ENCODE results near the gene NIN. TPM values are rescaled to one million over a fixed set of nuclear protein-coding genes. Genes with fewer than 3 reads are reported as not detected.

NIN gene
- total and polyA plus RNA-seq, 7 donors, result 7.3 to 47.7 (median 24.3) TPM

DNA sequence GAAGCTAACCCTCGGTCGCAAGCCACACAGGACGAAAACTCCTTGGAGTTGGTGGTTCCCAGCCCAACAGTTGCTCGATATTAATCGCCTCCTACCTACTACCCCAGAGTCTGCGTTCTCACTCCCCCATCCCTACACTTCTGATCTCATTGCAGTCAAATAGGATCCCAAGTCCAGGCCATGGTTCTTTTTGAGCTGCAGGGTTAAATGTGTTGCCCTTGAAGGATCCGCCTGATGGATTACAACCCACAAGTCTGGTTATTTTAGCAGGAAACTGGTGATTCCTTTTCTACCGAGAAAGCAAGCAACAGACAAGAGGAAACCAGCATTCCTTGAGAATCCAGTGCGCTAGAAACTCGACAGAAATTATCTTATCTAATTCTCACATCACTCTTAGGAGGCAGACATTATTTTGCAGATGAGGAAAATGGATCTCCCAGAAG, 785 bp upstream of the NIN start:
- H3K4me3 ChIP-seq, result peak overlapping the region; percentile 94
- H3K9me3 ChIP-seq, result no peaks in the 10 kb centered on the region
- TF ChIP-seq, protein P1, sequence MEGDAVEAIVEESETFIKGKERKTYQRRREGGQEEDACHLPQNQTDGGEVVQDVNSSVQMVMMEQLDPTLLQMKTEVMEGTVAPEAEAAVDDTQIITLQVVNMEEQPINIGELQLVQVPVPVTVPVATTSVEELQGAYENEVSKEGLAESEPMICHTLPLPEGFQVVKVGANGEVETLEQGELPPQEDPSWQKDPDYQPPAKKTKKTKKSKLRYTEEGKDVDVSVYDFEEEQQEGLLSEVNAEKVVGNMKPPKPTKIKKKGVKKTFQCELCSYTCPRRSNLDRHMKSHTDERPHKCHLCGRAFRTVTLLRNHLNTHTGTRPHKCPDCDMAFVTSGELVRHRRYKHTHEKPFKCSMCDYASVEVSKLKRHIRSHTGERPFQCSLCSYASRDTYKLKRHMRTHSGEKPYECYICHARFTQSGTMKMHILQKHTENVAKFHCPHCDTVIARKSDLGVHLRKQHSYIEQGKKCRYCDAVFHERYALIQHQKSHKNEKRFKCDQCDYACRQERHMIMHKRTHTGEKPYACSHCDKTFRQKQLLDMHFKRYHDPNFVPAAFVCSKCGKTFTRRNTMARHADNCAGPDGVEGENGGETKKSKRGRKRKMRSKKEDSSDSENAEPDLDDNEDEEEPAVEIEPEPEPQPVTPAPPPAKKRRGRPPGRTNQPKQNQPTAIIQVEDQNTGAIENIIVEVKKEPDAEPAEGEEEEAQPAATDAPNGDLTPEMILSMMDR (IDR thresholded peaks at IDR 0.05), result no peak
- 10 to 14% (median 11%) methylated on average over 9 to 10 of the region's 10 CpGs for WGBS, 3 donors
- ATAC-seq, result peak in 1 of 4 donors; percentile 3
- no peaks in the 10 kb centered on the region for H3K36me3 ChIP-seq (ENCODE audit: insufficient read depth in 1 of 2, low read depth in 1 of 2)
- peaks cover 27% of the 10 kb centered on the region for H3K4me1 ChIP-seq
- intact Hi-C loops (cut with DNase I), result loop anchor here in 1 of 2 donors (2.0 kb wide), 1 partner anchor 29 kb away; no protein-coding TSS in a partner anchor
- peak overlapping the region; percentile 95 for H3K27ac ChIP-seq
- H3K27me3 ChIP-seq (ENCODE audit: insufficient read depth in 3 of 3, low read length in 2 of 3), result no peaks in the 10 kb centered on the region
- DNase-seq, result no peak

DNA sequence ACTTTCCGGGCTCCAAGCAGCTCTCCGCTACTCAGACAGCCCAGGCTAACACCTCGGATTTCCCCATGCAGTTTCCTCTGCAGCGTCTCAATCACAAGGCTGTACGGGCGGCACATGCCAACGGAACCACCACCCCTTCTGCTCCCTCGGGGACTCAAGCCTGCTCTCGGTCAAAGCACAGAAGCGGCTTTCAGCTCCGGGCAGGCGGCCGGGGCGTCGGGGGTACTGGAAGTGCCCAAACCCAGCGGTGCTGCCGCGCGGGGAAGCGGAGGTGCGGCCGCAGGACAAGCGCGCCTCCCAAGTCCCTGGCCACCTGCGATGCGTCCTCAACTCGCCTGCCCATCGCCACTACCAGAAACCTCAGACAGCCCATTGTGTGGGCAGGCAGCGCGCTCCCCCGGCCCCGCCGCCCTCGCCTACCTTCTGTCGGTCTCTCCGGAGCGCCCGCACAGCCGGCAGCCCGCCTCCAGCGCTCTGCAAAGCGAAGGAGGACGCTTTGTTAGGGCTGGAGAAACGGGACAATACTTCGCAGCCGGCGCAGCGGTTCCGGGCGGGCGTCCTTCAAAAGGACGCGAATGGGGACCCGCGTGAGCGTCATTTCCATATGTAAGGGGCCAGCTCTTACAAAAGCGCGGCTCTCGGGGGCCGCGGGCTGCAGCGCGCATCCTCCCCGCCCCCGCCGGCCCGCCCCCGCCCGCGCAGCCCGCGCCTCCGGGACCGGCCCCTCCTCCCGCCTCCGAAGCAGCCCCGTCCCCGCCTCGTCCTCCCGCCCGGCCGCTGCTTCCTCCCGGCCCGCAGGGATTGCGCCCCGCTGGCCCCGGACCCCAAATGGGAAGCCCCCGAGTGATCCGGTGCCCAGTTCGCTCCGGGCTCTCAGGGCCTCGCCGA, 674 bp downstream of the NIN start:
- 1% methylated on average over 67 to 93 of the region's 93 CpGs for WGBS, 3 donors
- DNase-seq, result peak; percentile 64 to 73
- no peaks in the 10 kb centered on the region for H3K36me3 ChIP-seq (ENCODE audit: insufficient read depth in 1 of 2, low read depth in 1 of 2)
- intact Hi-C loops (cut with DNase I), result loop anchor here in 1 of 2 donors (2.0 kb wide), 1 partner anchor 31 kb away; no protein-coding TSS in a partner anchor
- peak; percentile 55 to 72 (median 64) for ATAC-seq
- peak overlapping the region; percentile 94 for H3K4me3 ChIP-seq
- TF ChIP-seq, protein P1 (IDR thresholded peaks at IDR 0.05), result no peak
- H3K27ac ChIP-seq, result peak overlapping the region; percentile 95
- H3K4me1 ChIP-seq, result peaks cover 36% of the 10 kb centered on the region
- H3K9me3 ChIP-seq, result no peaks in the 10 kb centered on the region
- no peaks in the 10 kb centered on the region for H3K27me3 ChIP-seq (ENCODE audit: insufficient read depth in 3 of 3, low read length in 2 of 3)

DNA sequence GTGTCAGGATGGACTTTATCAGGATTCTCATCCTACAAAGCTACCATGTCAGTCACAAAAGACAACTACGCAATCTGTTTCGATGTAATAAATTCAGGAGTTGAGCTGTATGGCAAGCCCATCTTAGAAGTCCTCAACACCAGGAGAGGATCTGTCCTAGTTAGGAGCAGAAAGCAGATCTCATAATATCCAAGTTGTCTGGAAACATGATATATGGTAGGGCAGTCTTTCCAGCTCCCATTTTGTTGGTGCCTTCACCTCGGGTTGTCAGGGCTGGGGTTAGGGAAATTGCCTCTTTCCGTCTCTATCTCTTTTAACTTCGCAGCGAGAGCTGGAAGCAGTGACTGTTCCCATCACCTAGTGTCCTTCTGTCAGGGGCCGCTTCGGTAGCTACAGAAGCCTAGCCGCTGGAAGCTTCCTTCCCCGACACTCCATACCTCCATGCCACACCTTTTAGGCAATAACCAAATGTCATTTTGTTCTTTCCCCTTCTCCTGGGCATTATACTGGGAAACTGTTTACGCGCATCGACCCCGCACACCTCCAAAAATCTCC, 1.4 kb downstream of the NIN start:
- intact Hi-C loops (cut with DNase I), result loop anchor here in 1 of 2 donors (2.0 kb wide), 1 partner anchor 31 kb away; no protein-coding TSS in a partner anchor
- Histone ChIP-seq H3K27ac (peak overlapping the region; percentile 95), H3K4me1 (peaks cover 36% of the 10 kb centered on the region), H3K36me3 (ENCODE audit: insufficient read depth in 1 of 2, low read depth in 1 of 2) (no peaks in the 10 kb centered on the region), H3K9me3 (no peaks in the 10 kb centered on the region), H3K4me3 (peak overlapping the region; percentile 94), H3K27me3 (ENCODE audit: insufficient read depth in 3 of 3, low read length in 2 of 3) (no peaks in the 10 kb centered on the region)
- ATAC-seq (peak in 3 of 4 donors; percentile 4 to 26 (median 5)), DNase-seq (no peak)
- WGBS, 3 donors, result 11 to 25% (median 13%) methylated on average over 14 of the region's 14 CpGs
- TF ChIP-seq, protein P1 (IDR thresholded peaks at IDR 0.05), result no peak

DNA sequence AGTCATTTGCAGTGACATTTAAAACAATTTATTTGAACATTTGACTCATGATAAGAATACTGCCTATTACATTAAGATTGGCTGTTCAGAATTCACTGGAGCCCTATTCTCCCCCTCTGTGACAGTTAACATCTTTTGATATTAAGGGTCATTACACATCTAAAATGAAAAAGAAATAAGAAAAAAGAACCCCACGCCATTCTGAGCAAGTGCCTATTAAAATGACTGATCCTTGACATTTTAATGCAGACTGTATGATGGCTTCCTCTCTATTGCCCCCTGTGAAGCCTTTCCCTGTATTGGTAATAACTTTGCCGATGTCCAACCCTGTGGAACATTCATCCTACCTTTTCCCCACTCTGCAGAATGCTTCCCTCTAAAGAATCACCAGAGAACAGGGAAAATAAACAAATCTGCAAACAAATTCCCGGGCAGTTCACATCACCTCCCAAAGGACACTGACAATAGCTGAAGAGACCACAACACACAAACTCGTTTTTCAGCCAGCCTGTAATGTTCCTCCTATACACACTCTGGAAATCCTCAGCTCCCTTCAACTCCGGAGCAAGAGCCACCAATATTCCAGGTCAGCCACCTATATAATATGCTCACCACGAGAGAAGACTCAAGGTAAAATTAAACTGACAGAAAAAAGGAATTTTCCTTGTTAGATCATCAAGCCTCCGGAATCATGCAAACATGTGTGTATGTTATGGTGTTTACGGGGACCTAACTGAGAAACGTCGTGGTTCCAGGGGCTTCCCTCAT, 2.1 kb downstream of the NIN start:
- ATAC-seq (no peak), DNase-seq (no peak)
- Histone ChIP-seq H3K27ac (peak overlapping the region; percentile 95), H3K27me3 (ENCODE audit: insufficient read depth in 3 of 3, low read length in 2 of 3) (no peaks in the 10 kb centered on the region), H3K4me1 (peaks cover 37% of the 10 kb centered on the region), H3K4me3 (peak overlapping the region; percentile 94), H3K9me3 (no peaks in the 10 kb centered on the region), H3K36me3 (ENCODE audit: insufficient read depth in 1 of 2, low read depth in 1 of 2) (no peaks in the 10 kb centered on the region)
- TF ChIP-seq, protein P1 (IDR thresholded peaks at IDR 0.05), result no peak
- intact Hi-C loops (cut with DNase I), result no loop called here
- WGBS, 3 donors, result 56 to 72% (median 64%) methylated on average over 10 of the region's 10 CpGs

All from psoas muscle (tissue), 8 donors.